ENCODE data around the gene RPS10. TPM values are rescaled to one million over a fixed set of nuclear protein-coding genes. Genes with fewer than 3 reads are reported as not detected.

Gene RPS10
- total and polyA plus RNA-seq, 2 of the 8 experiments (the other 6 are each of a cell fraction or from before 2014, with no cell fraction given), result 2,408 to 11,142 TPM

DNA sequence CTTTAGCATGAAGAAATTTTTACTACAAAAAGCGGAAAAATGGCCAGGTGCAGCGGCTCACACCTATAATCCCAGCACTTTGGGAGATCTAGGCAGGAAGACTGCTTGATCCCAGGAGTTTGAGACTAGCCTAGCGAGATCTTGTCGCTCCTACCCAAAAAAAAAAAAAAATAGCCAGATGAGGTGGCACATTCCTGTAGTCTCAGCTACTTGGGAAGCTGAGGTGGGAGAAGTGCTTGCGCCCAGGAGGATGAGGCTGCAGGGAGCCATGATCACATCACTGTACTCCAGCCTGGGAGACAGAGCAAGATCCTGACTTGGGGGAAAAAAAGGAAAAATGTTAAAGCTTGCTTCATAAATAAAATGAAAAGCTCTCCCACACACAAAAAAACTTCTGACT, 47.9 kb downstream of the RPS10 start:
- Histone ChIP-seq H2BK5ac (ENCODE audit: low read depth, low read length) (no peak overlapping the region), H2BK15ac (ENCODE audit: low read length) (no peak overlapping the region), H3K4me2 (ENCODE audit: insufficient read depth in 1 of 2, low read depth in 2 of 2, low read length in 2 of 2) (no peak overlapping the region), H4K20me1 (replicated peaks in 1 of 2; ENCODE audit: control insufficient read depth in 1 of 2, insufficient read depth in 2 of 2, low read length in 2 of 2) (peaks cover 0 to 15% of the 10 kb centered on the region in 2 experiments), H3K4me1 (replicated peaks in 1 of 4; ENCODE audit: control insufficient read depth in 3 of 4, insufficient read depth in 4 of 4, low read length in 3 of 4) (peaks cover 0 to 2% (median 0%) of the 10 kb centered on the region in 4 experiments; a peak in 1 of 7 replicates), H2AFZ (ENCODE audit: low read length) (no peak overlapping the region), H3K23ac (ENCODE audit: insufficient read length) (no peak overlapping the region), H3K18ac (ENCODE audit: extremely low read depth, low read length) (no peak overlapping the region), H3K9me3 (ENCODE audit: insufficient read depth in 2 of 2, low read depth in 1 of 2, low read length in 1 of 2) (no peaks in the 10 kb centered on the region), H4K5ac (ENCODE audit: insufficient read length, low read depth, low read length) (no peak overlapping the region), H3K9ac (replicated peaks in 1 of 4; ENCODE audit: extremely low read depth in 1 of 4, low read depth in 3 of 4, low read length in 3 of 4) (no peak overlapping the region), H3K4ac (replicated peaks; ENCODE audit: insufficient read length, low read depth, low read length) (no peak overlapping the region), H3K79me2 (ENCODE audit: control insufficient read depth in 1 of 2, insufficient read depth in 2 of 2, low read length in 2 of 2) (peaks cover 0 to 87% of the 10 kb centered on the region in 2 experiments; a peak in 2 of 4 replicates), H3K79me1 (ENCODE audit: low read depth, low read length) (peaks cover 15% of the 10 kb centered on the region), H4K8ac (ENCODE audit: extremely low read depth, insufficient read depth, low read length) (no peak overlapping the region), H2AK5ac (ENCODE audit: low read depth, low read length) (no peak overlapping the region), H4K91ac (replicated peaks; ENCODE audit: insufficient read length, low read length) (no peak overlapping the region), H3K23me2 (ENCODE audit: low read depth, low read length) (peaks cover 4% of the 10 kb centered on the region; the same call in 1 of the 2 replicates), H3K27me3 (replicated peaks in 1 of 4; ENCODE audit: control insufficient read depth in 3 of 4, extremely low read depth in 1 of 4, insufficient read depth in 3 of 4, low read length in 3 of 4) (no peaks in the 10 kb centered on the region), H3K4me3 (ENCODE audit: extremely low read depth in 1 of 4, insufficient read depth in 2 of 4, low read depth in 3 of 4, low read length in 4 of 4) (no peak overlapping the region), H2BK12ac (ENCODE audit: low read depth, low read length) (no peak overlapping the region), H3K36me3 (ENCODE audit: control insufficient read depth in 2 of 4, insufficient read depth in 4 of 4, low read length in 3 of 4) (no peaks in the 10 kb centered on the region), H2BK20ac (ENCODE audit: low read length) (no peak overlapping the region), H3K27ac (ENCODE audit: low read depth, low read length) (no peak overlapping the region), H2BK120ac (replicated peaks; ENCODE audit: low read depth, low read length) (no peak overlapping the region), H3K14ac (ENCODE audit: insufficient read length) (no peak overlapping the region), H3K56ac (replicated peaks; ENCODE audit: insufficient read length, low read depth, low read length) (no peak overlapping the region)
- FAIRE-seq (no peak), DNase-seq (ENCODE audit: low read depth in 1 of 2, low spot score in 2 of 2) (no peak)
- CTCF ChIA-PET (ENCODE audit: partially characterized antibody), result no interaction called here
- WGBS, 2 experiments (ENCODE audit: extremely low coverage in 1 of 2, insufficient coverage in 1 of 2, insufficient read length in 1 of 2, insufficient replicate concordance in 2 of 2, low coverage in 1 of 2, low lambda C conversion rate in 2 of 2, missing lambda C conversion rate in 1 of 2), result 87% methylated on average over 5 of the region's 5 CpGs; no CpG with 5 or more reads in 1 of the 2 experiments
- no peak for TF ChIP-seq TBP (IDR thresholded peaks at IDR 0.05; ENCODE audit: low read depth, low read length)
- TF ChIP-seq GABPA (IDR thresholded peaks at IDR 0.05; ENCODE audit: borderline replicate concordance, insufficient read depth, low read length), result no peak
- TF ChIP-seq CTBP2 (IDR thresholded peaks at IDR 0.05; ENCODE audit: borderline replicate concordance, insufficient read depth, insufficient read length, low read length), result no peak
- no peak for TF ChIP-seq SP4 (IDR thresholded peaks at IDR 0.05; ENCODE audit: low read length)
- no peak for TF ChIP-seq EP300 (IDR thresholded peaks at IDR 0.05; ENCODE audit: borderline replicate concordance in 1 of 2, low read depth in 2 of 2, low read length in 2 of 2)
- no peak for TF ChIP-seq BACH1 (IDR thresholded peaks at IDR 0.05; ENCODE audit: low read length)
- POLR2A ChIA-PET (ENCODE audit: partially characterized antibody), result interaction anchor here (0.6 to 1.3 kb wide), 2 partner anchors 24 to 129 kb away, joined by 4 read pairs; no protein-coding TSS in a partner anchor
